ENCODE data around the gene S100P.
"Not testable (repeated sequence)": the region's sequence is repeated elsewhere in the genome, so short reads cannot be mapped to it uniquely, and the experiment has no call there.

The S100P gene

GRCh38 chr4:6721121-6721520, 27.4 kb downstream of the S100P start:
- in situ Hi-C loops (cut with MboI; ENCODE audit: low sequenced_read_pairs, unreplicated experiment): loop anchor here (25.0 kb wide), 1 partner anchor 166 kb away; no protein-coding TSS in a partner anchor
- TF ChIP-seq, protein P1, sequence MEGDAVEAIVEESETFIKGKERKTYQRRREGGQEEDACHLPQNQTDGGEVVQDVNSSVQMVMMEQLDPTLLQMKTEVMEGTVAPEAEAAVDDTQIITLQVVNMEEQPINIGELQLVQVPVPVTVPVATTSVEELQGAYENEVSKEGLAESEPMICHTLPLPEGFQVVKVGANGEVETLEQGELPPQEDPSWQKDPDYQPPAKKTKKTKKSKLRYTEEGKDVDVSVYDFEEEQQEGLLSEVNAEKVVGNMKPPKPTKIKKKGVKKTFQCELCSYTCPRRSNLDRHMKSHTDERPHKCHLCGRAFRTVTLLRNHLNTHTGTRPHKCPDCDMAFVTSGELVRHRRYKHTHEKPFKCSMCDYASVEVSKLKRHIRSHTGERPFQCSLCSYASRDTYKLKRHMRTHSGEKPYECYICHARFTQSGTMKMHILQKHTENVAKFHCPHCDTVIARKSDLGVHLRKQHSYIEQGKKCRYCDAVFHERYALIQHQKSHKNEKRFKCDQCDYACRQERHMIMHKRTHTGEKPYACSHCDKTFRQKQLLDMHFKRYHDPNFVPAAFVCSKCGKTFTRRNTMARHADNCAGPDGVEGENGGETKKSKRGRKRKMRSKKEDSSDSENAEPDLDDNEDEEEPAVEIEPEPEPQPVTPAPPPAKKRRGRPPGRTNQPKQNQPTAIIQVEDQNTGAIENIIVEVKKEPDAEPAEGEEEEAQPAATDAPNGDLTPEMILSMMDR (IDR thresholded peaks at IDR 0.05; ENCODE audit: borderline replicate concordance, control extremely low read depth, extremely low read depth, insufficient read depth, missing control alignments): no peak
- peak; percentile 25 for DNase-seq (ENCODE audit: low spot score)

DNA sequence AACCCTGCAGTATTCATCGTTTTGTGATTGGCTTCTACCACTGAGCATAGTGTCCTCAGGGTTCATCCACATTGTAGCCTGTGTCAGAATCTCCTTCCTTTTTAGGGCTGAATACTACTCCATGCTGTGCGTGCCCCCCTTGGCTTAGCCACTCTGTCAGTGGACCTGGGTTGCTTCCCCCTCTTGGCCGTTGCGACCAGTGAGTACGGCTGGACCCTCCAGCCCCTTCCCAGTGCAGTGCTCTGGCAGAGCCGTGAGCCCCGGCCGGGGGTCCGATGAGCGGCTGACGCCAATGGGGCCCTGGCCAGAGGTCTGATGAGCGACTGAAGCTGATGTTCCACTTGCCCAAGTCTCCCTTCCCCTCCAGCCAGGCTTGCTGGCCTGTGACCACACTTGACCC, 29.2 kb downstream of the S100P start:
- DNase-seq (ENCODE audit: low spot score): no peak
- TF ChIP-seq, protein P1 (IDR thresholded peaks at IDR 0.05; ENCODE audit: borderline replicate concordance, control extremely low read depth, extremely low read depth, insufficient read depth, missing control alignments): no peak
- in situ Hi-C loops (cut with MboI; ENCODE audit: low sequenced_read_pairs, unreplicated experiment): loop anchor here (25.0 kb wide), 1 partner anchor 164 kb away; no protein-coding TSS in a partner anchor

GRCh38 chr4:6723851-6724250, 30.2 kb downstream of the S100P start:
- TF ChIP-seq, protein P1 (IDR thresholded peaks at IDR 0.05; ENCODE audit: borderline replicate concordance, control extremely low read depth, extremely low read depth, insufficient read depth, missing control alignments): no peak
- no peak for DNase-seq (ENCODE audit: low spot score)
- in situ Hi-C loops (cut with MboI; ENCODE audit: low sequenced_read_pairs, unreplicated experiment): loop anchor here (25.0 kb wide), 1 partner anchor 163 kb away; no protein-coding TSS in a partner anchor

DNA sequence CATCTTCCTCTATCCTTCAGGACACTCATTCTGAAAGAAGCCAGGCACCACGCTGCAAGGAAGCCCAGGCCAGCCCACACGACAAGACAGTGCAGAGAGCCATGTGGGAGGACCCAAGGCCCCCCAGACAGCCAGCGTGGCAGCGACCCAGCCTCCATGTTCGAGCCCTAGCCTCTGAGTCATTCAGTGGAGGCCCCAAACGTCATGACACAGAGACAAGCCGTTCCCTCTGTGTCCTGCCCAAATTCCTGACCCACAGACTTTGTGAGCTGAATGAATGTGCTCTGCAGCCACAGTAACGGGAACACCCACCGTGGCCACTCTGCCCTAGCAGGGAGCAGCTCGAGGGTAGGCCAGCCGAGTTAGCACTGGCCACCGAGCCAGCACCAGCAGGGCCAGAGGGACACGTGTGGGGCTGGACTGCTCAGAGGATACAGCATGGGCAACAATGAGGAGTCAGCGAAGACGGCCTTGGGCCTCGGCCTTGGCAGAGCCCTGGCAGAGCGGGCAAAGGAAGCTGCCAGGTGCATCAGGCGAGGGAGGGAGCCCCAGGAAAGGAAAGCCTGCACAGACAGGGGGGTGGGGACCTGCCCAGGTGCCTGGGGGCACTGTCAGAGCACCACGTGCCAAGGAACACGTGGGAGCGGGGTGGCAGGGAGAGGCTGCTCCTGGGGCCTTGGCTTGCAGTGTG, 30.9 kb downstream of the S100P start:
- TF ChIP-seq, protein P1 (IDR thresholded peaks at IDR 0.05; ENCODE audit: borderline replicate concordance, control extremely low read depth, extremely low read depth, insufficient read depth, missing control alignments): no peak
- in situ Hi-C loops (cut with MboI; ENCODE audit: low sequenced_read_pairs, unreplicated experiment): loop anchor here (25.0 kb wide), 1 partner anchor 163 kb away; no protein-coding TSS in a partner anchor
- no peak for DNase-seq (ENCODE audit: low spot score)

GRCh38 chr4:6725427-6725961, 31.8 kb downstream of the S100P start:
- in situ Hi-C loops (cut with MboI; ENCODE audit: low sequenced_read_pairs, unreplicated experiment); DNase-seq (ENCODE audit: low spot score): not testable (repeated sequence)

GRCh38 chr4:6727081-6727942, 33.6 kb downstream of the S100P start:
- DNase-seq (ENCODE audit: low spot score): peak; percentile 28
- TF ChIP-seq, protein P1 (IDR thresholded peaks at IDR 0.05; ENCODE audit: borderline replicate concordance, control extremely low read depth, extremely low read depth, insufficient read depth, missing control alignments): no peak
- in situ Hi-C loops (cut with MboI; ENCODE audit: low sequenced_read_pairs, unreplicated experiment): no loop called here

Measured in GM13976 (cell line).